ENCODE data around the gene HSPA12B.

Gene HSPA12B

GRCh38 chr20:3749689-3750531, 17.4 kb downstream of the HSPA12B start:
- peak; percentile 51 to 93 for DNase-seq

GRCh38 chr20:3751305-3751674, 18.8 kb downstream of the HSPA12B start:
- DNase-seq = peak in 1 of 2 experiments; percentile 56

GRCh38 chr20:3751675-3752385, 19.3 kb downstream of the HSPA12B start:
- DNase-seq = peak; percentile 76 to 94

- peak in 1 of 2 experiments; percentile 51 for DNase-seq
Observed at GRCh38 chr20:3752386-3752759, 19.9 kb downstream of the HSPA12B start.

- DNase-seq = peak; percentile 60 to 87
Observed at GRCh38 chr20:3753098-3753497, 20.6 kb downstream of the HSPA12B start.

GRCh38 chr20:3753501-3754275, 21.2 kb downstream of the HSPA12B start:
- no peak for DNase-seq

- DNase-seq = no peak
Observed at GRCh38 chr20:3754276-3754630, 21.8 kb downstream of the HSPA12B start.

- no peak for DNase-seq
Observed at GRCh38 chr20:3755269-3755668, 22.8 kb downstream of the HSPA12B start.

GRCh38 chr20:3755814-3756480, 23.5 kb downstream of the HSPA12B start:
- DNase-seq = no peak

GRCh38 chr20:3757268-3757667, 24.8 kb downstream of the HSPA12B start:
- DNase-seq = no peak

GRCh38 chr20:3758566-3758965, 26.1 kb downstream of the HSPA12B start:
- DNase-seq = no peak

GRCh38 chr20:3759316-3759823, 26.9 kb downstream of the HSPA12B start:
- DNase-seq = no peak

- no peak for DNase-seq
Observed at GRCh38 chr20:3759884-3760283, 27.4 kb downstream of the HSPA12B start.

- DNase-seq = no peak
Observed at GRCh38 chr20:3760655-3761348, 28.3 kb downstream of the HSPA12B start.

GRCh38 chr20:3763671-3764601, 31.5 kb downstream of the HSPA12B start:
- DNase-seq = no peak

- DNase-seq = no peak
Observed at GRCh38 chr20:3764659-3765058, 32.2 kb downstream of the HSPA12B start.

- no peak for DNase-seq
Observed at GRCh38 chr20:3765171-3765882, 32.8 kb downstream of the HSPA12B start.

GRCh38 chr20:3766422-3767109, 34.1 kb downstream of the HSPA12B start:
- no peak for DNase-seq

- peak in 1 of 2 experiments; percentile 39 for DNase-seq
Observed at GRCh38 chr20:3767110-3767426, 34.6 kb downstream of the HSPA12B start.
